GM12878 (cell line): ENCODE measurements around the gene MEGF9. TPM values are rescaled to one million over a fixed set of nuclear protein-coding genes. Genes with fewer than 3 reads are reported as not detected.

Experiments used
- ATAC-seq: fragments of 200-7000 bp; cut with Tn5 transposase; 3 replicates; pipeline ENCODE4 v1.9.1; 2020; ENCODE audit warnings: mild to moderate bottlenecking, moderate library complexity
- BruUV-seq: library from RNA; stranded (reverse); fragments of 400-500 nt; replicated peaks from 2 replicates; lab custom pipeline; 2021; lab: Mats Ljungman, UMichigan
- CTCF ChIA-PET: fragments of 300-600 bp; sonication (Branson Sonifier 250); formaldehyde crosslinking; extraction: SDS; loops from one replicate; lab custom pipeline; 2021; ENCODE audit warnings: inconsistent platforms; lab: Yijun Ruan, JAX
- POLR2A ChIA-PET: fragments of 350-600 bp; formaldehyde crosslinking; extraction: SDS; loops from one replicate; lab custom pipeline; 2021; ENCODE audit warnings: inconsistent platforms; lab: Charles Lee
- RAD21 ChIA-PET: fragments of 300-600 bp; sonication (Branson Sonifier 250); formaldehyde crosslinking; loops from one replicate; lab custom pipeline; 2023; ENCODE audit warnings: antibody characterized with exemption; ENCODE audit not compliant: unreplicated experiment; lab: Charles Lee
- SMC1A ChIA-PET: fragments of 300-600 bp; sonication (Branson Sonifier 250); formaldehyde crosslinking; loops from one replicate; lab custom pipeline; 2023; ENCODE audit not compliant: unreplicated experiment, uncharacterized antibody; lab: Charles Lee
- DNase-seq: peaks from one replicate; pipeline ENCODE4 v3.0.0-alpha.2; 2011; ENCODE audit warnings: low read depth, low spot score
- FAIRE-seq: peaks from 3 replicates; lab custom pipeline; 2011; peaks lifted over from hg19 to GRCh38; lab: Jason Lieb, UNC
- H2AFZ ChIP-seq: 2 replicates; pipeline ENCODE4 v1.6.0; 2011; ENCODE audit warnings: low read depth, low read length, control low read depth; ENCODE audit not compliant: control insufficient read depth
- H3K27ac ChIP-seq: 2 replicates; pipeline ENCODE4 v1.5.1; 2011; ENCODE audit warnings: control low read depth; ENCODE audit not compliant: control insufficient read depth, insufficient read depth
- H3K27me3 ChIP-seq, 2 experiments: replicated peaks in 1 of 2; 2 replicates each; pipeline versions ENCODE4 v1.6.0 to v1.6.1; 2011; ENCODE audit warnings: low read length in 1 of 2; ENCODE audit not compliant: control insufficient read depth in 2 of 2, insufficient read depth in 2 of 2
- H3K36me3 ChIP-seq, 2 experiments: 2 replicates each; pipeline ENCODE4 v1.5.1; 2011; ENCODE audit warnings: low read length in 1 of 2; ENCODE audit not compliant: control insufficient read depth in 2 of 2, insufficient read depth in 2 of 2
- H3K4me1 ChIP-seq: 2 replicates; pipeline ENCODE4 v1.6.1; 2011; ENCODE audit warnings: mild to moderate bottlenecking, low read length, moderate library complexity, mixed read lengths; ENCODE audit not compliant: control insufficient read depth, insufficient read depth
- H3K4me2 ChIP-seq: 2 replicates; pipeline ENCODE4 v1.6.0; 2011; ENCODE audit warnings: control low read depth; ENCODE audit not compliant: control insufficient read depth, insufficient read depth
- H3K4me3 ChIP-seq: fragments of 200-600 bp; sonication (generic); 2 replicates; pipeline ENCODE4 v1.5.1; 2016
- H3K79me2 ChIP-seq: 2 replicates; pipeline ENCODE4 v1.6.0; 2011; ENCODE audit warnings: low read length; ENCODE audit not compliant: control insufficient read depth, insufficient read depth
- H3K9ac ChIP-seq: 2 replicates; pipeline ENCODE4 v1.8.0; 2011; ENCODE audit warnings: low read length, control low read depth, mixed read lengths; ENCODE audit not compliant: control insufficient read depth, insufficient read depth
- H3K9me3 ChIP-seq: replicated peaks from 3 replicates; pipeline ENCODE4 v1.5.1; 2011; ENCODE audit warnings: mild to moderate bottlenecking, low read length; ENCODE audit not compliant: control insufficient read depth, insufficient read depth
- H4K20me1 ChIP-seq: 2 replicates; pipeline ENCODE4 v1.6.0; 2011; ENCODE audit not compliant: control insufficient read depth, insufficient read depth
- BCL3 ChIP-seq: IDR thresholded peaks from 2 replicates; pipeline ENCODE4 v1.6.1; 2011; ENCODE audit warnings: borderline replicate concordance, low read depth, mild to moderate bottlenecking, moderate library complexity, low read length; ENCODE audit not compliant: insufficient read depth, poor library complexity, severe bottlenecking
- BRCA1 ChIP-seq: IDR thresholded peaks from 2 replicates; pipeline ENCODE4 v1.6.1; 2011; ENCODE audit warnings: low read depth, low read length, improper control_type of control experiment
- ETV6 ChIP-seq, 2 experiments: fragments of 450-650 bp in 1 of 2; IDR thresholded peaks in 1 of 2; conservative IDR thresholded peaks in 1 of 2; 2 replicates each; pipeline ENCODE4 v1.6.1; 2014; ENCODE audit warnings: antibody characterized with exemption in 1 of 2, borderline replicate concordance in 1 of 2, low read depth in 1 of 2, mild to moderate bottlenecking in 1 of 2, moderate library complexity in 1 of 2
- NR2C1 ChIP-seq: fragments of 450-650 bp; IDR thresholded peaks from 2 replicates; pipeline ENCODE4 v1.6.1; 2017; ENCODE audit warnings: antibody characterized with exemption, mild to moderate bottlenecking, moderate library complexity
- POLR2A ChIP-seq: IDR thresholded peaks from 2 replicates; pipeline ENCODE4 v1.6.1; 2011; ENCODE audit warnings: low read depth, mild to moderate bottlenecking, low read length
- SUPT20H ChIP-seq: IDR thresholded peaks from 2 replicates; pipeline ENCODE4 v1.6.1; 2011; ENCODE audit warnings: low read depth, mild to moderate bottlenecking, low read length, moderate library complexity, borderline replicate concordance; ENCODE audit not compliant: control insufficient read depth
- SUZ12 ChIP-seq: fragments of 200-600 bp; sonication (generic); IDR thresholded peaks from one replicate; pipeline ENCODE4 v1.6.1; 2018; ENCODE audit warnings: antibody characterized with exemption, mild to moderate bottlenecking; ENCODE audit not compliant: unreplicated experiment
- WGBS: methylation state at CpG from one replicate; pipeline ENCODE4 v1.1.6; 2016; ENCODE audit warnings: low lambda C conversion rate; ENCODE audit not compliant: insufficient replicate concordance, insufficient coverage; ENCODE audit errors: missing lambda C conversion rate; 5-methylcytosine and 5-hydroxymethylcytosine counted together
- in situ Hi-C: fragments of 300-500 bp; cut with MboI; formaldehyde crosslinking; loops from 9 replicates; pipeline ENCODE4 v1.14.3; 2018; ENCODE audit warnings: mixed read lengths
- intact Hi-C: fragments of 100-400 bp; cut with micrococcal nuclease; formaldehyde crosslinking; loops from one replicate; pipeline ENCODE4 v1.14.2; 2022; ENCODE audit not compliant: unreplicated experiment
- polyA plus RNA-seq, 11 experiments: library from polyadenylated mRNA; depleted of rRNA in 4 of 11; unstranded in 6 of 11; stranded (reverse) in 5 of 11; fragments of >200 nt; fragmentation: Nextera tagmentation in 4 of 11; fragmentation: Illumina TruSeq in 1 of 11; extraction: Ambion mirVana in 4 of 11; extraction: Trizol in 1 of 11; gene quantifications; 1 replicate in 1 of 11; 2 replicates in 10 of 11; pipeline versions ENCODE4 v1.2.1 to v1.2.3, GENCODE V29; 2011 to 2016; ENCODE audit warnings: inconsistent platforms in 2 of 11, missing spikeins in 2 of 11, low read depth in 1 of 11
- total RNA-seq, 4 experiments: library from RNA; depleted of rRNA in 3 of 4; stranded (reverse); fragments of >200 nt in 3 of 4; fragmentation: Illumina TruSeq in 1 of 4; extraction: Trizol in 1 of 4; gene quantifications; 2 replicates each; pipeline versions ENCODE4 v1.2.1 to v1.2.3, GENCODE V29; 2013 to 2021

MEGF9 gene
- total and polyA plus RNA-seq, 10 of the 15 experiments (the other 5 are each of a cell fraction or from before 2014, with no cell fraction given): 0.71 to 5.1 (median 2.6) TPM

- Histone ChIP-seq H3K4me3 (no peak overlapping the region), H3K9ac (no peak overlapping the region), H3K4me1 (no peaks in the 10 kb centered on the region), H4K20me1 (no peaks in the 10 kb centered on the region), H3K36me3 (peaks cover 6 to 11% of the 10 kb centered on the region in 2 experiments; a peak in 3 of 4 replicates), H2AFZ (no peak overlapping the region), H3K4me2 (no peak overlapping the region), H3K79me2 (no peaks in the 10 kb centered on the region; the same call in 1 of the 2 replicates), H3K27ac (no peak overlapping the region), H3K27me3 (no peaks in the 10 kb centered on the region), H3K9me3 (no peaks in the 10 kb centered on the region)
- FAIRE-seq (no peak), ATAC-seq (no peak), DNase-seq (no peak)
- in situ Hi-C loops (no loop called here), intact Hi-C loops (no loop called here)
- ChIA-PET RAD21 (no interaction called here), POLR2A (no interaction called here), CTCF (no interaction called here), SMC1A (no interaction called here)
- BruUV-seq: no TSS peak
- 100% methylated on average over 3 of the region's 3 CpGs for WGBS
- TF ChIP-seq POLR2A: no peak
- no peak for TF ChIP-seq NR2C1
- TF ChIP-seq SUPT20H: no peak
- no peak for TF ChIP-seq BCL3
- no peak for TF ChIP-seq BRCA1
- no peak for TF ChIP-seq SUZ12
- no peak for TF ChIP-seq ETV6 (conservative IDR thresholded peaks at IDR 0.05 in 1 of 2, IDR thresholded peaks at IDR 0.05 in 1 of 2; ENCODE audit: borderline replicate concordance in 1 of 2, low read depth in 1 of 2)
Measured at GRCh38 chr9:120558454-120558853, 155.8 kb downstream of the MEGF9 start.
